HPDE6-E6E7 (cell line): ENCODE data around the gene PUS1.
A peak's percentile ranks its signal among the peaks of the same experiment; 100 is the strongest.

Experiments
- DNase-seq: peaks from one replicate; pipeline ENCODE4 v3.0.0; 2011; ENCODE audit warnings: missing footprints; ENCODE audit errors: extremely low spot score

The PUS1 gene

GRCh38 chr12:131915823-131916222 is 13.3 kb upstream of the PUS1 start:
- no peak for DNase-seq

GRCh38 chr12:131916306-131917138 is 12.6 kb upstream of the PUS1 start:
- DNase-seq: no peak

GRCh38 chr12:131917139-131917710 is 11.9 kb upstream of the PUS1 start:
- no peak for DNase-seq

- DNase-seq: no peak
Measured at GRCh38 chr12:131917711-131918306, 11.3 kb upstream of the PUS1 start.

GRCh38 chr12:131918311-131919050 is 10.6 kb upstream of the PUS1 start:
- DNase-seq: no peak

GRCh38 chr12:131919051-131919347 is 10.1 kb upstream of the PUS1 start:
- no peak for DNase-seq

GRCh38 chr12:131919366-131920156 is 9.5 kb upstream of the PUS1 start:
- DNase-seq: no peak

- DNase-seq: no peak
Measured at GRCh38 chr12:131920157-131920508, 8.9 kb upstream of the PUS1 start.

- DNase-seq: no peak
Measured at GRCh38 chr12:131920902-131921840, 7.9 kb upstream of the PUS1 start.

GRCh38 chr12:131921866-131922769 is 7.0 kb upstream of the PUS1 start:
- no peak for DNase-seq

- no peak for DNase-seq
Measured at GRCh38 chr12:131922772-131923171, 6.3 kb upstream of the PUS1 start.

- no peak for DNase-seq
Measured at GRCh38 chr12:131923260-131923659, 5.8 kb upstream of the PUS1 start.

- no peak for DNase-seq
Measured at GRCh38 chr12:131927110-131928079, 1.7 kb upstream of the PUS1 start.

- no peak for DNase-seq
Measured at GRCh38 chr12:131928080-131928710, 881 bp upstream of the PUS1 start.

- DNase-seq: peak; percentile 54
Measured at GRCh38 chr12:131929581-131930456, 743 bp downstream of the PUS1 start.

- no peak for DNase-seq
Measured at GRCh38 chr12:131930510-131930909, 1.4 kb downstream of the PUS1 start.

- DNase-seq: no peak
Measured at GRCh38 chr12:131933387-131933786, 4.3 kb downstream of the PUS1 start.
